Astrocyte (in vitro differentiated cells and primary cell): Measurements from ENCODE around the gene TMEM151A.

ENCODE experiments used
- EZH2 ChIP-seq: IDR thresholded peaks from 2 replicates; pipeline ENCODE4 v1.6.1; 2012; ENCODE audit warnings: mild to moderate bottlenecking, low read length, inconsistent platforms; ENCODE audit not compliant: insufficient read depth
- TF ChIP-seq, protein P1 (sequence below): IDR thresholded peaks from 2 replicates; pipeline ENCODE4 v1.5.1; 2011; ENCODE audit warnings: low read depth, mild to moderate bottlenecking, inconsistent platforms, low read length, moderate library complexity; ENCODE audit not compliant: insufficient read depth

DNA sequence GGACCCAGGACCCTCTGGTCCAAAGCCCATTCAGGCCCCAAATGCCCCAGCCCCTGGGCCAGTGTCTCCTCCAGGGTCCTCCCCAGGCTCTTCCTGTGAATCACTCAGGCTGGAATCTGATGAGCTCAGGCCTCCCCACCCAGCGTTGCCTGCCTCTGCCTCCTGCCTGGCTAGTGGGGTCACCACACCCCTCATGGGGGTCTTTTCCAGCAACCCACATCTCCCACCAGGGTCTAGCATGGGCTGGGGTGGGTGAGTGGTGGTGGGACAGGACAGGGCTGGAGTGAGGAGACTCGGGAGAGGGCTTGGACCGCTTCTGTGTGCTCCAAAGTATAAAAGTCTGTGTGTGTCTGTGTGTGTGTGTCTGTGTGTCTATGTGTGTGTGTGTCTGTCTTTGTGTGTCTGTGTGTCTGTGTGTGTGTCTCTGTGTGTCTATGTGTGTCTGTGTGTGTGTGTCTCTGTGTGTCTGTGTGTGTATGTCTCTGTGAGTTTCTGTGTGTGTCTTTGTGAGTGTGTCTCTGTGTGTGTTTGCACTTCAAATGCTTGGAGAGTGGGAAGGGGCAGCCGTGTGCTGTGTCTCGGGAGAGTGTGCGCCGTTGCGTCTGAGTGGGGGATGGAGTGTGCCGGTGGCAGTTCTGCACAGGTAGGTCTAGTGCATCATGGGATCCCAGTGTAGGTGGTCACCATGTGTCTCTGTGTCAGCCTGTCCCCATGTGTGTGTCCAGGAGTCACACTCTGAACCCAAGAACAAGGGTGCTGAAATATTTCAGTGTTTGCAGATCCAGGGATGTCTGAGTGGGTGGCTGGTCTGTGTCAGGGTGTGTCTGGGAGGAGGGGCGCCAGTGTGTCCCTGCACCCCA is 35.7 kb downstream of the TMEM151A start:
- TF ChIP-seq, protein P1, sequence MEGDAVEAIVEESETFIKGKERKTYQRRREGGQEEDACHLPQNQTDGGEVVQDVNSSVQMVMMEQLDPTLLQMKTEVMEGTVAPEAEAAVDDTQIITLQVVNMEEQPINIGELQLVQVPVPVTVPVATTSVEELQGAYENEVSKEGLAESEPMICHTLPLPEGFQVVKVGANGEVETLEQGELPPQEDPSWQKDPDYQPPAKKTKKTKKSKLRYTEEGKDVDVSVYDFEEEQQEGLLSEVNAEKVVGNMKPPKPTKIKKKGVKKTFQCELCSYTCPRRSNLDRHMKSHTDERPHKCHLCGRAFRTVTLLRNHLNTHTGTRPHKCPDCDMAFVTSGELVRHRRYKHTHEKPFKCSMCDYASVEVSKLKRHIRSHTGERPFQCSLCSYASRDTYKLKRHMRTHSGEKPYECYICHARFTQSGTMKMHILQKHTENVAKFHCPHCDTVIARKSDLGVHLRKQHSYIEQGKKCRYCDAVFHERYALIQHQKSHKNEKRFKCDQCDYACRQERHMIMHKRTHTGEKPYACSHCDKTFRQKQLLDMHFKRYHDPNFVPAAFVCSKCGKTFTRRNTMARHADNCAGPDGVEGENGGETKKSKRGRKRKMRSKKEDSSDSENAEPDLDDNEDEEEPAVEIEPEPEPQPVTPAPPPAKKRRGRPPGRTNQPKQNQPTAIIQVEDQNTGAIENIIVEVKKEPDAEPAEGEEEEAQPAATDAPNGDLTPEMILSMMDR: no peak
- no peak for TF ChIP-seq EZH2
